ENCODE data around the gene STX12.
"Not testable (repeated sequence)": the region's sequence is repeated elsewhere in the genome, so short reads cannot be mapped to it uniquely, and the experiment has no call there.

STX12 gene

GRCh38 chr1:27868932-27869718 lies 96.1 kb downstream of the STX12 start:
- no peak for DNase-seq (ENCODE audit: low spot score)

- DNase-seq (ENCODE audit: low spot score), result no peak
Measured at GRCh38 chr1:27869719-27870085, 96.7 kb downstream of the STX12 start.

GRCh38 chr1:27871076-27871475 lies 98.1 kb downstream of the STX12 start:
- not testable (repeated sequence) for DNase-seq (ENCODE audit: low spot score)

GRCh38 chr1:27872059-27872801 lies 99.2 kb downstream of the STX12 start, which contains the start of gene THEMIS2:
TSS of gene THEMIS2 (plus strand) at chr1:27872544. CDS start at chr1:27872572, 28 bp downstream.
- peak; percentile 88 for DNase-seq (ENCODE audit: low spot score)

- DNase-seq (ENCODE audit: low spot score), result no peak
Measured at GRCh38 chr1:27872802-27873551, 100.0 kb downstream of the STX12 start.

- DNase-seq (ENCODE audit: low spot score), result no peak
Measured at GRCh38 chr1:27873671-27874384, 100.8 kb downstream of the STX12 start.

Data from ecto neural progenitor cell (in vitro differentiated cells).